GM21619 (cell line): ENCODE measurements around the gene LRMDA.

ENCODE experiments used
- ATAC-seq: cut with Tn5 transposase; IDR thresholded peaks from one replicate; pipeline ENCODE4 v1.9.1; 2021; ENCODE audit not compliant: unreplicated experiment

Gene LRMDA

GRCh38 chr10:76268954-76269353 lies 837.5 kb downstream of the LRMDA start:
- ATAC-seq = no peak

GRCh38 chr10:76270464-76270863 lies 839.0 kb downstream of the LRMDA start:
- ATAC-seq = no peak

GRCh38 chr10:76274933-76275332 lies 843.5 kb downstream of the LRMDA start:
- ATAC-seq = no peak

- no peak for ATAC-seq
Observed at GRCh38 chr10:76278811-76279460, 847.5 kb downstream of the LRMDA start.

- ATAC-seq = no peak
Observed at GRCh38 chr10:76281659-76282058, 850.2 kb downstream of the LRMDA start.

GRCh38 chr10:76282061-76283025 lies 850.9 kb downstream of the LRMDA start:
- ATAC-seq = no peak

- no peak for ATAC-seq
Observed at GRCh38 chr10:76284351-76284750, 852.9 kb downstream of the LRMDA start.

GRCh38 chr10:76285012-76285411 lies 853.6 kb downstream of the LRMDA start:
- ATAC-seq = no peak

- ATAC-seq = no peak
Observed at GRCh38 chr10:76285515-76285914, 854.1 kb downstream of the LRMDA start.

- no peak for ATAC-seq
Observed at GRCh38 chr10:76286536-76286935, 855.1 kb downstream of the LRMDA start.

GRCh38 chr10:76287856-76288255 lies 856.4 kb downstream of the LRMDA start:
- no peak for ATAC-seq

GRCh38 chr10:76291175-76291574 lies 859.8 kb downstream of the LRMDA start:
- ATAC-seq = no peak

GRCh38 chr10:76291885-76292284 lies 860.5 kb downstream of the LRMDA start:
- no peak for ATAC-seq

GRCh38 chr10:76296957-76297356 lies 865.5 kb downstream of the LRMDA start:
- ATAC-seq = no peak

- ATAC-seq = no peak
Observed at GRCh38 chr10:76297358-76297757, 865.9 kb downstream of the LRMDA start.

- no peak for ATAC-seq
Observed at GRCh38 chr10:76297780-76298281, 866.4 kb downstream of the LRMDA start.

GRCh38 chr10:76298329-76298728 lies 866.9 kb downstream of the LRMDA start:
- ATAC-seq = no peak

GRCh38 chr10:76299501-76299900 lies 868.1 kb downstream of the LRMDA start:
- no peak for ATAC-seq

GRCh38 chr10:76301211-76301610 lies 869.8 kb downstream of the LRMDA start:
- ATAC-seq = no peak

GRCh38 chr10:76301950-76302349 lies 870.5 kb downstream of the LRMDA start:
- no peak for ATAC-seq

GRCh38 chr10:76302481-76302880 lies 871.1 kb downstream of the LRMDA start:
- ATAC-seq = no peak
